C1 segment of cervical spinal cord (tissue), 14 donors: ENCODE measurements around the gene TMEM106C.

Source experiments
- DNase-seq, 14 donors: peaks; one replicate each; lab custom pipeline; 2025; lab: John Stamatoyannopoulos, UW

The TMEM106C gene

GRCh38 chr12:47979166-47979565 lies 15.8 kb downstream of the TMEM106C start:
- DNase-seq, result no peak

- DNase-seq, result no peak
These were observed 16.3 kb downstream of the TMEM106C start for GRCh38 chr12:47979686-47980085.

GRCh38 chr12:47980197-47980596 lies 16.8 kb downstream of the TMEM106C start:
- DNase-seq, result no peak

GRCh38 chr12:47980779-47981495 lies 17.5 kb downstream of the TMEM106C start:
- no peak for DNase-seq

- DNase-seq, result no peak
These were observed 18.3 kb downstream of the TMEM106C start for GRCh38 chr12:47981496-47982260.

- no peak for DNase-seq
These were observed 18.9 kb downstream of the TMEM106C start for GRCh38 chr12:47982311-47982710.

GRCh38 chr12:47982770-47983169 lies 19.4 kb downstream of the TMEM106C start:
- DNase-seq, result no peak

- no peak for DNase-seq
These were observed 20.2 kb downstream of the TMEM106C start for GRCh38 chr12:47983541-47984115.

- no peak for DNase-seq
These were observed 21.0 kb downstream of the TMEM106C start for GRCh38 chr12:47984331-47984801.

GRCh38 chr12:47985596-47986290 lies 22.3 kb downstream of the TMEM106C start:
- DNase-seq, result no peak

GRCh38 chr12:47986291-47986660 lies 22.9 kb downstream of the TMEM106C start:
- DNase-seq, result no peak

- no peak for DNase-seq
These were observed 23.4 kb downstream of the TMEM106C start for GRCh38 chr12:47986832-47987231.

GRCh38 chr12:47987411-47988072 lies 24.1 kb downstream of the TMEM106C start:
- DNase-seq, result no peak

GRCh38 chr12:47988073-47989022 lies 25.0 kb downstream of the TMEM106C start:
- DNase-seq, result peak in 2 of 14 donors; percentile 14 to 22

- DNase-seq, result no peak
These were observed 25.6 kb downstream of the TMEM106C start for GRCh38 chr12:47989023-47989417.

GRCh38 chr12:47989666-47990065 lies 26.3 kb downstream of the TMEM106C start:
- DNase-seq, result no peak

- DNase-seq, result no peak
These were observed 27.1 kb downstream of the TMEM106C start for GRCh38 chr12:47990351-47991105.

GRCh38 chr12:47991106-47992061 lies 28.0 kb downstream of the TMEM106C start:
- DNase-seq, result no peak
